Lower lobe of right lung (tissue), 2 donors: ENCODE data around the gene SRRM3. TPM values are rescaled to one million over a fixed set of nuclear protein-coding genes. Genes with fewer than 3 reads are reported as not detected.
"Not testable (repeated sequence)": the region's sequence is repeated elsewhere in the genome, so short reads cannot be mapped to it uniquely, and the experiment has no call there.

Experiments used
- ATAC-seq, 2 donors: fragments of 200-7000 bp; cut with Tn5 transposase; one replicate each; pipeline ENCODE4 v1.9.1; 2020 to 2022; ENCODE audit warnings: mild to moderate bottlenecking in 2 of 2, moderate library complexity in 2 of 2
- DNase-seq: peaks from one replicate; pipeline ENCODE4 v3.0.0-alpha.2; 2020
- H3K27ac ChIP-seq: fragments of 200-600 bp; one replicate; pipeline ENCODE4 v1.8.0; 2022
- H3K27me3 ChIP-seq: fragments of 200-600 bp; one replicate; pipeline ENCODE4 v1.8.0; 2022; ENCODE audit warnings: low read depth
- H3K36me3 ChIP-seq: fragments of 200-600 bp; one replicate; pipeline ENCODE4 v1.8.0; 2022; ENCODE audit warnings: mild to moderate bottlenecking
- H3K4me1 ChIP-seq: fragments of 200-600 bp; one replicate; pipeline ENCODE4 v1.8.0; 2022
- H3K4me3 ChIP-seq: fragments of 200-600 bp; one replicate; pipeline ENCODE4 v1.8.0; 2022; ENCODE audit warnings: mild to moderate bottlenecking
- H3K9me3 ChIP-seq: fragments of 200-600 bp; one replicate; pipeline ENCODE4 v1.8.0; 2022
- intact Hi-C: fragments of 100-400 bp; cut with DNase I; formaldehyde crosslinking; loops from one replicate; pipeline ENCODE4 v1.11.0; 2022
- total RNA-seq: library from RNA; stranded (reverse); fragmentation: NEBNext Ultra II Directional; extraction: Animal tissue kit (Norgen Biotek cat#: 25700); gene quantifications from one replicate; pipeline ENCODE4 v1.2.1, GENCODE V29; 2021
- TF ChIP-seq, protein P1 (sequence below): fragments of 200-600 bp; IDR thresholded peaks from one replicate; pipeline ENCODE4 v1.8.0; 2022; ENCODE audit warnings: antibody characterized with exemption, mild to moderate bottlenecking
- donor health status: DM: no; HTN: yes; CAD: no; lungs with severe emphysema.

SRRM3 gene
- total RNA-seq, 1 donor from 2014 or later, result 0.86 TPM

DNA sequence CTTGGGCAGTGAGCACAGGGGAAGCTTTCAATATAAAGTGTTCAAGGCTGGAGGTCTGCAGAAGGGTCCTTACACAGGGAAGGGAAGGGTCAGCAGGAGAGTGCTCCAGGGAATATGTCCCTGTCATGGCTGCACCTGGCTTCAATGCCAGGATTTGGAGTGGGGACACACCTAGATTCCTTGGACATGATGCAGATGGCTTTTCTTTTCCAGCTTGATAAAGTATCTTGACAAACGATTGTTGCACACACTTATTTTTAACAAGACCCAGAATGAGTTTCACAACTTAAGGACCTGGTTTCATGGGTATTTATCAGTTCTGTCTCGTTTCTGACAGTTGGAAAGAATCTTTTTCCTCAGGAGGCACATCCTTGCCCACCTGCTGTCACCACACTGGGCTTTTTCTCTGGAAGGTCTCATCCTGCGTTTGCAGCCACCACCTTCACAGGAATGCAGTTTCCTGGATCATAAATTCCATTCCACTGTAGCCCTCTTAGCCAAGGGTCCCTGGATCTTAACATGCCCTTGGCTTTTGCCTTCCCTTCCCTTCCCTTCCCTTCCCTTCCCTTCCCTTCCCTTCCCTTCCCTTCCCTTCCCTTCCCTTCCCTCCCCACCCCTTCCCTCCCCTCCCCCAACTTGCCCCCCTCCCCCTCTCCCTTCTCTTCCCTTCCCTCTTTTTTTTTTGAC is 21.7 kb downstream of the SRRM3 start:
- Histone ChIP-seq H3K9me3 (no peaks in the 10 kb centered on the region), H3K27me3 (peaks cover 32% of the 10 kb centered on the region)
- intact Hi-C loops, result no loop called here

DNA sequence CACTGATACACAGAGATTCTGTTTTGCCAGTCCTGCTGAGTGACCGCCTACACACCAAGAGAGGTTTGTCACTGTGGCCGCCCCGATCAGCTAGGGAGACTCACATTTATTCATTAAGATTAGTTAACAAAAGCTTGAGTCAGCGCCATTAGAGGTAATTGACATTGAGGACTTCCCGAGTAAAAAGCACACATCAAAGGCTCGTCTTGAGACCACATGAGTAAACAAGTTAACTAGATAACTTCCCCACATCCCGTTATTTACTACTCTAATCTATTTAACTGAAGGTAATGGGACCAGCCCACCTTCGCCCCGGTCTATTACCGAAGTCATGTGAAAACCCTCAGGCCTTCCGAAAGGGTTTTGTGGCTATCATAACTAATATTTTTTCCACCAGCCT is 23.0 kb downstream of the SRRM3 start:
- H3K27me3 ChIP-seq, result peaks cover 24% of the 10 kb centered on the region
- ATAC-seq (no peak), DNase-seq (no peak)
- H3K4me3 ChIP-seq, result no peak overlapping the region
- H3K36me3 ChIP-seq, result no peaks in the 10 kb centered on the region
- no peak overlapping the region for H3K27ac ChIP-seq
- intact Hi-C loops, result no loop called here
- H3K4me1 ChIP-seq, result no peaks in the 10 kb centered on the region
- TF ChIP-seq, protein P1, sequence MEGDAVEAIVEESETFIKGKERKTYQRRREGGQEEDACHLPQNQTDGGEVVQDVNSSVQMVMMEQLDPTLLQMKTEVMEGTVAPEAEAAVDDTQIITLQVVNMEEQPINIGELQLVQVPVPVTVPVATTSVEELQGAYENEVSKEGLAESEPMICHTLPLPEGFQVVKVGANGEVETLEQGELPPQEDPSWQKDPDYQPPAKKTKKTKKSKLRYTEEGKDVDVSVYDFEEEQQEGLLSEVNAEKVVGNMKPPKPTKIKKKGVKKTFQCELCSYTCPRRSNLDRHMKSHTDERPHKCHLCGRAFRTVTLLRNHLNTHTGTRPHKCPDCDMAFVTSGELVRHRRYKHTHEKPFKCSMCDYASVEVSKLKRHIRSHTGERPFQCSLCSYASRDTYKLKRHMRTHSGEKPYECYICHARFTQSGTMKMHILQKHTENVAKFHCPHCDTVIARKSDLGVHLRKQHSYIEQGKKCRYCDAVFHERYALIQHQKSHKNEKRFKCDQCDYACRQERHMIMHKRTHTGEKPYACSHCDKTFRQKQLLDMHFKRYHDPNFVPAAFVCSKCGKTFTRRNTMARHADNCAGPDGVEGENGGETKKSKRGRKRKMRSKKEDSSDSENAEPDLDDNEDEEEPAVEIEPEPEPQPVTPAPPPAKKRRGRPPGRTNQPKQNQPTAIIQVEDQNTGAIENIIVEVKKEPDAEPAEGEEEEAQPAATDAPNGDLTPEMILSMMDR, result no peak
- H3K9me3 ChIP-seq, result no peaks in the 10 kb centered on the region

More for the DNA sequence above, 21.7 kb downstream of the SRRM3 start:
- H3K36me3 ChIP-seq, result no peaks in the 10 kb centered on the region
- H3K4me3 ChIP-seq, result no peak overlapping the region
- no peak overlapping the region for H3K27ac ChIP-seq
- ATAC-seq (no peak), DNase-seq (no peak)
- TF ChIP-seq, protein P1, result no peak
- no peaks in the 10 kb centered on the region for H3K4me1 ChIP-seq

DNA sequence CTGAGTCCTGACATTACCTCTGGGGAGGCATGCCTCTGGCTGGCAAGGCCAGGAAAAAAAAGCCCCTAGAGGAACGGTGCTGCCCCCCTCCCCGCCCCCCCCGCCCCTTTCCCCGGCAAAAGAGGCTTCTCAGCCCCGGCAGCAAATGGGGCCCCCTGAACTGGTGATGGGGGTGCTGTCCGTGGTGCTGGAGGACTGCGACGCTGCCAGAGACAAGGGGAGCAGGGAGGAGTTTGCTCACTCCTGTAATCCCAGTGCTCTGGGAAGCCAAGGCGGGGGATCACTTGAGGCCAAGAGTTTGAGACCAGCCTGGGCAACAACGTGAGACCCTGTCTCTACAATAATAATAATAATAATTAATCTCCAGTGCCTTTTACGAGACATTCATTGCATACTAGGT is 23.7 kb downstream of the SRRM3 start:
- no peaks in the 10 kb centered on the region for H3K9me3 ChIP-seq
- TF ChIP-seq, protein P1, result no peak
- H3K4me1 ChIP-seq, result no peaks in the 10 kb centered on the region
- DNase-seq, result no peak
- no peak for ATAC-seq
- H3K4me3 ChIP-seq, result no peak overlapping the region
- intact Hi-C loops, result no loop called here
- no peak overlapping the region for H3K27ac ChIP-seq
- peaks cover 20% of the 10 kb centered on the region for H3K27me3 ChIP-seq
- H3K36me3 ChIP-seq, result no peaks in the 10 kb centered on the region

DNA sequence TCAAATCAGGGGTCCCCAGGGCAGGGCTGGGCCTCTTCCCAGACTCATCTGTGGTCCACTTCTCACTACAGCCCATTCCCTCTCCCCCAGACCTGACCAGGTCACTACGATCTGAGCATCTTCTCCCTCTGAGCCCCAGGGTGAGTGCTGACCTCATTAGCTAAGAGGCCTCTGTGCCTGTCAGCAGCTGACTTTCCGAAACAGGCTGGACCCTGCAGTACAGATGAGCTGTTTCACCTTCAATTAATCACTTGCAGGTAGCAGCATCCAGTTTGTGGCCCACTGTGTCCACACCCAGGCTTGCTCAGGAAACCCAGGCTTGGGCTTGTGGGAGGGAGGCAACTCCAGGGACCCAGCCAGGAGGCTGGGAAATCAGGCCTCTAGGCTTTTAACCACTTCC is 24.3 kb downstream of the SRRM3 start:
- H3K9me3 ChIP-seq, result no peaks in the 10 kb centered on the region
- no peak overlapping the region for H3K27ac ChIP-seq
- no peaks in the 10 kb centered on the region for H3K36me3 ChIP-seq
- peaks cover 21% of the 10 kb centered on the region for H3K27me3 ChIP-seq
- intact Hi-C loops, result no loop called here
- no peak for ATAC-seq
- TF ChIP-seq, protein P1, result no peak
- no peak for DNase-seq
- H3K4me1 ChIP-seq, result no peaks in the 10 kb centered on the region
- no peak overlapping the region for H3K4me3 ChIP-seq

DNA sequence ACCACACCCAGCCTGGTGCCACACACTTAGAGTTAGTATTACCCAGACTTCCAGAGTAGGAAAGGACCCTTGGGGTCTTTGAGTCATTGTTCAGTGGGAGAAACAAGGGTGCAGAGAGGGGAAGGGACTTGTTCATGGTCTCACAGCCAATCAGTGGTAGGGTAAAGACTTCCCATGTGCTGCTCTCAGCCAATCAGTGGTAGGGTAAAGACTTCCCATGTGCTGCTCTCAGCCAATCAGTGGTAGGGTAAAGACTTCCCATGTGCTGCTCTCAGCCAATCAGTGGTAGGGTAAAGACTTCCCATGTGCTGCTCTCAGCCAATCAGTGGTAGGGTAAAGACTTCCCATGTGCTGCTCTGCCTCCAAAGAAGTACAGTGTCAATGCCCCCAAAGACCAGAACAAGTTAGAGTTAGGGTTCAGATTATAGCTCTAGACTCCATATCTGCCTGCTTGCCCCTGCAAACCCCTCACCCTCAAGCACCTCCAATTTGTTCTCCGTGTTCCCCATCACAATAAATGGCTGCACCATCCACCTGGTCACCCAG is 25.3 kb downstream of the SRRM3 start:
- ATAC-seq, intact Hi-C loops: not testable (repeated sequence)
- H3K27me3 ChIP-seq, result peaks cover 31% of the 10 kb centered on the region

DNA sequence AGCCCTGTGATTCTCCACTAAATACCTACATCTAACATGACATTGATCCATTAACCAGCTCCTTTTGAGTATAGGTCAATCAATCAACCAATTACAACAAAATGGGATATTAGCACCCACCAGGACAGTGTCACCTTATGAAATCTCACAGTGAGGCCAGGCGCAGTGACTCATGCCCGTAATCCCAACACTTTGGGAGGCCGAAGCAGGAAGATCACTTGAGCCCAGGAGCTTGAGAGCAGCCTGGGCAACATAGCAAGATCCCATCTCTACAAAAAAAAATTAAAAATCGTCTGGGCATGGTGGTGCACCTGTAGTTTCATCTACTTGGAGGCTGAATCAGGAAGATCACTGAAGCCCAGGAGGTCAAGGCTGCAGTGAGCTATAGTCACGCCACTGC is 28.5 kb downstream of the SRRM3 start:
- Histone ChIP-seq H3K9me3 (no peaks in the 10 kb centered on the region), H3K4me3 (no peak overlapping the region), H3K27me3 (peaks cover 54% of the 10 kb centered on the region), H3K27ac (no peak overlapping the region), H3K36me3 (no peaks in the 10 kb centered on the region), H3K4me1 (peaks cover 4% of the 10 kb centered on the region)
- no peak for DNase-seq
- TF ChIP-seq, protein P1, result no peak
- intact Hi-C loops, result no loop called here
- no peak for ATAC-seq

More for the DNA sequence above, 25.3 kb downstream of the SRRM3 start:
- not testable (repeated sequence) for DNase-seq, H3K36me3 ChIP-seq, H3K9me3 ChIP-seq, H3K27ac ChIP-seq, H3K4me3 ChIP-seq, H3K4me1 ChIP-seq
